AG08396 (cell line): Measurements from ENCODE around the gene CPPED1.

Experiments used
- DNase-seq: peaks from one replicate; pipeline ENCODE4 v3.0.0; 2012; ENCODE audit warnings: low spot score, mixed read lengths

CPPED1 gene

DNA sequence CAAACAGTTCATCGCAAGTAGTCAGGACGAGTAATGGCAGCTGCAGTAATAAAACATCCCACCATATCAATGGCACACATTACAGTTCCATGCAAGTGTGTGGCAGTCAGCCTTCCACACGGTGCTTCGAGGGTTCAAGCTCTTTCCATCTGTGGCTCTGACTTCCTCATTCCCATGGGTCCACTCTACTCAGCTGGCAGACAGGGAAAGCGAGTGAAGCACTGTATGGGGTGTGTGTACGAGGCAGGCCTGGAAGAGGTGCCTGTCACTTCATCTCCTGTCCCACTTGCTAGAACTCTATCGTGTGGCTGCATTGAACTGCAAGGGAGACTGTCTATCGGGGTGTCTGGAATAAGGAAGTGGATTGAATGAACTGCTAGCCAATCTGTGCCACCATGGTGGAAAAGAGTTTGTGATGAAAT is 160.6 kb downstream of the CPPED1 start:
- no peak for DNase-seq

DNA sequence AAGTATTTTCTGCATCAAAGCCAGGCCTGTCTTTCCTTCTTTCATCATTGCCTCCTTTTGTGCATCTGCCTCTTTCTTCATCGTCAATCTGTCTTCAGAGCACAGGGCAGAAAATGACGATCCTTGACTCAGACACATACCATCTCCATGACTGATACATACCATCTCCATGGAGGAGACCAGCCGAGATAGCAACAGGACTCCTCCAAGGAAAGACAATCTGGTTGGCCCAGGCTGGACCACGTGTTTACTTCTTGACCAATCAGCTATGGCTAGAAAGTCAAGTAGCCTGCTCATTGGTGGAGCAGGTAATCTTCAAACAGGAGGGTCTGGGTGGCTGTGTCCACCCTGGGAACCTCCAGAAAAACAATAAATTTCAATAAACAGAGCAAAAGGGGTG is 164.6 kb downstream of the CPPED1 start:
- DNase-seq, result peak; percentile 37

DNA sequence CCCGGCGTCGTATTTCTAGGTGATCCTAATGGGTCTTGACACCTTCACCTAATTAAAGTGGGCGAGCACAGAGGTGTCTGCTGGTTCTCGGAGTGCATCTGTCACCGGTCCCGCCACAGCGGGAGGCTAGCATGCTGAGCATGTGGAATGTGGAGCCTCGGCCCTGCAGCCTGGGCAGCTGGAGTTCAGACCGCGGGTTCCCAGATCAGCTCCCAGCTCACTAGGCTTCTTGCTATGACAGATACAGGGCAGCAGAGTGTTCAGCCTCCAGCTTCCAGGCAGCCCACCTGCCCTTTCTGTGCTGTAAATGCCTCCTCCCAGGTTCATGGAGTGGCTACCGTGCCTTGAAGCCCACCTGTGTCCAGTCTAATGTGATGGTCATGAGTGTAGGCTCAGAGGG is 166.7 kb downstream of the CPPED1 start:
- no peak for DNase-seq

DNA sequence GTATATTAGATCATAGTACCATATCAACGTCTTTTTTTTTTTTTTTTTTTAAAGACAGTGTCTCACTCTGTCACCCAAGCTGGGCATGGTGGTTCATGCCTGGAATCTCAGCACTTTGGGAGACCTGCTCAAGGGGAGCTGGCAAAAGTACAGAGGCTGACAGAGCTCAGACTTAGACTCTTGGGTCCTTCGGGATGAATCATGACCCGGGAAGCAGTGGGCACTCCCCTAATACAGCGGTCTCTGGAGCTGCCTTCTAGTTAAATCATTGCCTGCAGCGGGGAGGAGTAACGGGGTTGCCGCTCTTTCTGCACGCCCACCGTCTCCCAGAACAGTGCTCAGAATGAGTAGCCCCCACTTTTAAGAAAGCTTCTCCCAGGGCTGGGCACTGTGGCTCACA is 174.4 kb downstream of the CPPED1 start:
- no peak for DNase-seq

DNA sequence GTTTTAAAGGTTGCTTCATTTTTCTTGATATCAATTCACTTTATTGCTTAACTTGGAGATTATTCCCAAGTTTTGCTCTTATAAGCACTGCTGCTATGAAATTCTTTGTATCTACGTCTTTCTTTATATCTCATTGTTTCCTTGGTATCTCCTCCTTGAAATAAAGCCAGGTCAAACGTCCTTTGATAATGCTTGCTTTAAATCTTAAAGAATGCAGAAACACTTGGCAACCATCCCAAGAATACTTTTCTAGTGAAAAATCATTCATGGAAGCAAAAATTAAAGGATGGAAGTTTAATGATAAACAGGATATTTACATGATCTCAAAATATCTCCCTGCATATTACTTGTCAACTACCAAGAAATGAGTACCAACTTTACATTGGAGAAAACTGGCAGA is 175.2 kb downstream of the CPPED1 start:
- no peak for DNase-seq

DNA sequence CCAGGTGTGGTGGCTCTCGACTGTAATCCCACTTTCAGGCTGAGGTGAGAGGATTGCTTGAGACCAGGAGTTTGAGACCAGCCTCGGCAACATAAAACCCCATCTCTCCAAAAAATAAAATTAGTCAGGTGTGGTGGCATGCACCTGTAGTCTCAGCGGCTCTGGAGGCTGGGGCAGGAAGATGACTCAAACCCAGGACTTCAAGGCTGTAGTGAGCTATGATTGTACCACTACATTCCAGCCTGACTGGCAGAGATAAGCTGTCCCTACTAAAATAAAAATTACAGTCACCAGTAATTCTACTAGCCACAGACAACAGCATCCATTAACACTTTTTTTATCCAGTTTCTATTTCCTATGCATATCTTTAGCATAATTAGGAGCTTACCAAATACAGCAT is 176.3 kb downstream of the CPPED1 start:
- no peak for DNase-seq

DNA sequence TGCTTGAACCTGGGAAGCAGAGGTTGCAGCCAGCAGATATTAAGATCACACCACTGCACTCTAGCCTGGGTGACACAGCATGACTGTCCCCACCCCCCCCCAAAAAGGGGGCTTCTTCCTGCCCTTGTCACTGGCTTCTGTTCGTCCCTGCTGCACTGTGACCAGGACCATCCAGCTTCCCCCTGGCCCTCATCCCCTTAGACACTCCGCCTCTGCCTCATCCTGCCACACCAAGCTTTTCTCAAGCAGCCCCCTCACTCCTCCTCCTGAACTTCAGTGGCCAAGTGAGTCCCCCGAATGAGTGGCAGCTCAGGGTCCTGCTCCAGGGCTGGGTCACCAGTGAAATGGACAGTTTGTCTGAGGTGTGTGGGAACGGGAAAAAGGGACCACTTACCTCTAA is 177.3 kb downstream of the CPPED1 start:
- DNase-seq, result no peak

DNA sequence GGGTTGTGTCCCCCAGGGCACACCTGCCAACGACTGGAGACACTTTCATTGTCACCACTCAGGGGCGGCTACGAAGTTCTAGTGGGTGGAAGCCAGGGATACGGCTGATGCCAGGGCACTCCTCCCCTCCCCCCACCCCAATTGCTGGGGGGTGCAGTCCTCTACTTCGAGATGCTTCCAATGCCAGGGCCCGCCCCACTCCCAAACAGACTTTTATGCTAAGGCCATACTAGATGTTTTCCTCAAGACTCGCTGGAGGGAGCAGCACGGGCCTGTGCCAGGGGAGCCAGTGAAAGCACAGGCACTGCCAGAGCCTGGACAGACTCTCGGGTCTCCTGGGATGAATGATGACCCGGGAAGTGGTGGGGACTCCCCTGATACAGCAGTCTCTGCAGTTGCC is 178.0 kb downstream of the CPPED1 start:
- DNase-seq, result no peak

DNA sequence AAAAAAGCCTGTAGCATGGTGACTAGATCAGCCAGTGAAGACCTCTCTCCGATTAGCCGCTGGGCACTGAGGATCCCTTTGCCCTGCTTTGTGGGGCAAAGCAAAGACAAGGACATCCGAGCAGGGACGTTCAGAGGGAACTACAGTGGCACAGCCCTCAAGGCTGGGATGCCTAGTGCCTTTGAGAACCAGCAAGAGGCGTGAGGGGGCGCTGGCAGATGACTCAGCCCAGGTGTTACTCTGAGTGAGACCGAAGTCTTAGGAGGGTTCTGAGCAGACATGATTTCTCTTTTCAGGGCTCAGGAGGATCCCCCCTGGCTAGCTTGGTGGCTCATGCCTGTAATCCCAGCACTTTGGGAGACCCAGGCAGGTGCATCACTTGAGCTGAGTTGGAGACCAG is 178.6 kb downstream of the CPPED1 start:
- no peak for DNase-seq

DNA sequence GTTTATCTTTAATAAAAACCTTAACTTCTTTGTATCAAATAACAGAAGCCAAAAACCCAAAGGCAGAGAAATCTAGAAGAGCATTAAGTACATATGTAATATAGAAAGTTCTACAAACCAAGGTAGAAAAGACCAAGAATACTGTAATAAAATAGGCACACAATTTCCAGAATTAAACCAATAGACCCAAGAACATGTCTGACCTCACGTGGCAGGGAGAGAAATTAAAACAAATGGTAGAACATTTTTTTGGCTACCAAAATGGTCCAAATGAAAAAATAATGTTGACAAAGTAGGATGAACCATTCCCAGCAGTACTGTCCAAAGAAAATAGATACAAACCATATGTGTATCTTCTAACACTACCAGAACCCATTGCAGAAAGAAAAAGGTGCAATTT is 183.5 kb downstream of the CPPED1 start:
- no peak for DNase-seq

DNA sequence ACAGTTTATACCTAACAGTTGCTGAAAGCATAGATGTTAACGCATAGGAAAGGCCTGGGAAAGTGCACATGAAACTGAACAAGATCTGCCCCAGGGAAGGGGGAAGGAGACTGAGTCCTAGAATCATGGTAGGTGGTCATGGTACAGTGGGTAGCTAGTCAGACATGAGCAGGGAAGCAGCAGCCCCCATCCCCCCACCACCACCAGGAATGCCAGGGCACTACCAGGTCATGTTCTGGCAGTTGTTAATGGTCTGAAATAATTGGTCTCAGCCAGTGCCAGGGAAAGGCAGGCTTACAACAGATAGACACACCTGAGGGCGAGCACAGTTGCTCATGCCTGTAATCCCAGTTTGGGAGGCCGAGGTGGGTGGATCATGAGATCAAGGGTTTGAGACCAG is 185.2 kb downstream of the CPPED1 start:
- no peak for DNase-seq

DNA sequence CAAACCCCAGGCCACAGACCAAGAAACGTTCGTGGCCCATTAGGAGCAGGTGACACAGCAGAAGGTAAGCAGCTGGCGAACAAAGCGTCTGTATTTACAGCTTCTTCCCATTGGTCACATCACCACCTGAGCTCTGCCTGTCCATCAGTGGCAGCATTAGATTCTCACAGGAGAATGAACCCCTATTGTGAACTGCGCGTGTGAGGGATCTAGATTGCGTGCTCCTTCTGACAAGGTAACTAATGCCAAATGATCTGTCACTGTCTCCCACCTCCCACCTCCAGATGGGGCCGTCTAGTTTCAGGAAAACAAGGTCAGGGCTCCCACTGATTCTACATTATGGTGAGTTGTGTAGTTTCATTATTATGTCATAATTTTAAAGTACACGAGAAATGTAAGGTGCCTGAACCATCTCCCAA is 186.3 kb downstream of the CPPED1 start:
- no peak for DNase-seq

DNA sequence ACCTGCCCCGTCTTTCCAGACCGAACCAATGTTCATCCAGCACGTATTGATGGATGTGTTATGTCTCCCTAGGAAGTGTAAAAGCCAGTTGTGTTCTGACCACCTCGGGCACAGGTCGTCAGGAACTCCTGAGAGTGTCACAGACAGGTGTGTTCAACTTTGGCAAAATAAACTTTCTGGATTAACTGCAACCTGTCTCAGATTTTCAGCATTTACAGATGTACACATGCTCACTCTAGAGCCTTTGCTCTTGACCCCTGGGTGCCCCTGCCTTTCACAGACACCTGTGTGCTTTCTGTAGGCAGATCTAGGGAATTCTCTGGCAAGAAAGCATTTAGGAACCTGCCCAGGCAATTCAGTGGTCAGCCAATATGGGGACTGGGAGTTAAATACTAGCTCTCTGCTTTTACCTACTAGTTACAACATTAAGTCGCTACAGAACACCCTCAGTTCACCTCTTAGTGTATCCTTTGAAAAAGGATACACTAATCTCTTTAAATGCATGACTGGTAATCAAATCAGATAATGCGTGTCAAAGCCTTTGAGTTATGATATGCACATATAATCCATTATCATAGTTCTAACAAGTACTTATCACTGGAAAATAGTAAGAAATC is 188.9 kb downstream of the CPPED1 start:
- no peak for DNase-seq

DNA sequence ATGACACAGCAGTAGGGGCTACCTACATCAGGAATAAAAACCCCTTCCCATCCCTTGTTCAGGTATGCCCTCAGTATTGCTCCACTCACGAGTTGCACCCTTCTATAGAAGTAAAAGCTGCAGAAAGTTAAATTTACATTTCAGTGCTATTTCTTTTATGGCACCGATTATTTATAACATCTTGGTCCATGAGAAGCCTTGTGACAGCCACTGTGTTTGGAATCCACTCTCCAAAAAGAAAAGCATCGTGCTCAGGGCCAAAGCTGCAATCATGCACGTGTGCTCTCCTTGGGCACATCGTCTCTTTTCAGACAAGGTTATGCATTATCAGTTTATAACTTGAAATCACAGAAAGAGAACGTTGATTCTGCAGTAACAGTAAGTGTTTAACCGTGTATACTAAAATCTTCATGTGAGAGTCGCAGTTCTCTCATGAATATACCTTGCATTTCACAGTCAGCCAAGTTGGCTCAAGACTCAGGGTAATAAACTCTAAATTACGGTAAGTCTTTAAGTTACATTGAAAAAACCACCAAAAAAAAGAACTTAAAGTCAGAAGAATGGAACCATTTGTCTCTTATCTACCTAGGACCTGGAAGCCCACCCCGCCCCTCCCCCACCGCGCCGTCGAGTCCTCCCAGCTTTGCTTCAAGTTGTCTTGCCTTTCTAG is 189.6 kb downstream of the CPPED1 start:
- DNase-seq, result no peak

DNA sequence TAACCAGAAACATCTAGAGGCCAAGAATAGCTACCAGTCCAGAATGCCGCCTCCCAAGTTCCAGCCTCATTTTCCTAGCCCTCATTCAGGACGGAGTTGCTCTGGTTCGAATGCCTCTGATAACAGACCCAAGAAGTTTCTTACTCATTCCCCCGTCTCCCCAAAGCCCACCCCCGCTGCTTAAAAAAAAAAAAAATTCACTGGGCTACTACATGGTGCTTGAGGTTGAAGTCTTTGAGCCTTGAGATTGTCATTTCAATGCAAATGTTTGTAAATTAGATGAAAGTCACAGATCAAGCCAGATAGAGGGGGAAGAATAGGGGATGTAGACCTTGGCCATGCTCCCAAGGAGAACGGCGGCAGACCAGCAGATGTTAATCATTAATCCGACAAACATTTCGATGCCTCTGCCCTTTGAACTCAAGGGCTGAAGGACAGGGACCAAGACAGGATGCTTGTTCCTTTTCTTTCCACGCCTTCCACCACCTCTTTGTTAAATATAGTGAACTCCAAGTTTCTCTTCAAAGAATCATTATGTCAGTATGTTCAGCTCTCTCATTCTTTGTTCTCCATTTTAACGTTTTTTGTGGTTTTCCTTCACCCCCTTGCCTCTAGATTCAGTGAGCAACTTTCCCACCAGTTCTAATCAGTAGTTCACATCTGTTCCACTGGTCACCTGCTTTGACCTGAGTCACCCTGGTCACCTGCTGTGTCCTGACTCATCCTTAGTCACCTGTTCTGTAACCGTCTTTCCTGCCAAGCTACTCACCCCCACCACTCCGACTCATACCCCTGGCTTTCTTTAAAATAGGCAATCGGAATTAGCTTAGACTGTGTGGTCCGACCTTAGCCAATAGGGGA is 190.3 kb downstream of the CPPED1 start:
- DNase-seq, result no peak

DNA sequence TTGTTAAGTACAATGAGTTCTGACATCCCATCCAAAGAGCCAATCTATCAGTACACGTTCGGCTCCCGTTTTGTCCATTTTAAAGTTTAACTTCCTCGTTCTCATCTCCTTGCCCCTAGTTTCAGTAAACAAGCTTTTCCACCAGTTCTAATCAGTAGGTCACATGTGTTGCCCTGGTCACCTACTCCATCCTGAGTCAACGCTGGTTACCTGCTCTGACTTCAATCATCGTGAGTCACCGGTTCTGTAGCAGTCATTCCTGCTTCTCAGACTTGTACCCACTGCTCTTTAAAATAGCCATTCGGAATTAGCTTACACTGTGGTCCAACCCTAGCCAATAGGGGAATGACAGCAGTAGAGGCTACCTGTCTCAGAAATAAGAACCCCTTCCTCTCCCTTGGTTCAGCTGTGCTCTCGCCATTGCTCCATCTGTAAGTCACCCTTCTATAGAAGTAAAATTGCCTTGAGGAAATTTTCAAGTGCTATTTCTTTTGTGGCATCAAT is 191.0 kb downstream of the CPPED1 start:
- DNase-seq, result no peak

DNA sequence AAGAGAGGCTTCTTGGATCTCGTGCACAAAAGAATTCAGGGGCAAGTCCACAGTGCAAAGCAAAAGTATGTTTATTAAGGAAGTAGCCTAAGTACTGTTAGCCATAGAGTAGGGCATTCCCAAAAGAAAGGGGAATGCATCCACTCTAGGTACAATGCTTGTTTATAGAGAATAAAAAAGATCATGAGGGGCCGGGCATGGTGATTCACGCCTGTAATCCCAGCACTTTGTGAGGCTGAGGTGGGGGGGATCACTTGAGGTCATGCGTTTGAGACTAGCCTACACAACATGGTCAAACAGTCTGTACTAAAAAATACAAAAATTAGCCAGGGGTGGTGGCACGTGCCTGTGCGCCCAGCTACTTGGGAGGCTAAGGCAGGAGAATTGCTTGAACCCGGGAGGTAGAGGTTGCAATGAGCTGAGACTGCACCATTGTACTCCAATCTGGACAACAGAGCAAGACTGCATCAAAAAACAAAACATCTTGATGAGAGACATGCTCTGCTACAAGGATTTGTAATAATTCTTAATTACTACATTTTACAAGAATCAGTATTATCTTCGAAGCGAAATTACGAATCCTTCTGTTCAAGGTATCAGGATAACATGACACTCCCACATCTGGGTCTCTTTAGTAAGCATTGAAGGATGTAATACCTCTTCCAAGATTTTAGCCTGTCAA is 191.6 kb downstream of the CPPED1 start:
- DNase-seq, result no peak

DNA sequence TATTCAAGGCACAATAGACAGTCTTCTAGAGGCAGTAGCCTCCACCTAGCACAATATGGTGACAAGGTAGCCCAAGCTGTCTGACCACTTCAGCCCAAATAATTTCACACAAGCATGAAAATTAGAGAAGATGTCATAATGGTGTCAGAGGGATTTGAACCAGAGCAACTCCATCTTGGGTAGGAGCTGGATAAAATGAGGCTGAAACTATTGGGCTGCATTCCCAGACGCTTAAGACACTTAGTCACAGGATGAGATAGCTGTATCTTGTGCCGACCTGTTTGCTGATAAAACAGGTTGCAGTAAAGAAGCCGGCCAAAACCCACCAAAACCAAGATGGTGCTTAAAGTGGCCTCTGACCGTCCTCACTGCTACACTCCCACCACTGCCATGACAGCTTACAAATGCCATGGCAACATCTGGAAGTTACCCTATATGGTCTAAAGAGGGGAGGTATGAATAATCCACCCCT is 192.6 kb downstream of the CPPED1 start:
- DNase-seq, result no peak

DNA sequence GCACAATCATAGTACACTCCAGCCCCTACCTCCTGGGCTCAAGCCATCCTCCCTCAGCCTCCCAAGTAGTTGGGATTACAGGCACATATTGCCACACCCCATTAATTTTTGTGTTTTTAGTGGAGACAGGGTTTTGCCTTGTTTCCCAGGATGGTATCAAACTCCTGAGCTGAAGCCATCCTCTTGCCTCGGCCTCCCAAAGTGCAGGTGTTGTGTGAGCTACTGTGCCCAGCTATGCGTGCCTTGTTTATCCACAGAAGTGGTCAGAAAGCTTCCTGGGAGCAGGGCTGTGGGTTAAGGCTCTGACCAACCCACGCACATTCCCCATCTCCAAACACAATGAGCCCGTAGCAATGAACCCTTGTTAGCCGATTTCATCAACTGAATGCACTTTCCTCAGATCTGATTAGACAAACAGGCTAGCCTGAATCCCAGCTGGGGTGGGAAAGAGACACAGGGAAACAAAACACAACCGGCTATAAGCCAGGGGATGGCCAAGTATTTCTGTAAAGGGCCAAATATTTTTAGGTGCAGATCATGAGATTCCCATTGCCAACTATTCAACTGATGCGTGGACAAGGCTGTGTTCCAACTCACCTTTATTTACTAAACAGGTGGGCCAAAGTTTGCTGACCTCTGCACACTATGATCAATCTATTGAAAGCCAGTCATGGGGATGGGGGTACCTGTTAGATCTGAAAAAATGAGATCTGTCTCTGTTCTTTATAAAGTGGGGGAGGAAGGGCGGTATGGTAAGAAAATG is 193.6 kb downstream of the CPPED1 start:
- no peak for DNase-seq
